Liver (tissue), 9 donors: ENCODE results near the gene PRND. TPM values are rescaled to one million over a fixed set of nuclear protein-coding genes. Genes with fewer than 3 reads are reported as not detected.

Experiments used
- DNase-seq: peaks from one replicate; pipeline ENCODE4 v3.0.0-alpha.2; 2017; ENCODE audit warnings: low spot score
- H3K27ac ChIP-seq, 2 donors: one replicate each; pipeline ENCODE4 v1.7.0; 2013; ENCODE audit warnings: inconsistent platforms in 2 of 2, low read length in 2 of 2, control low read depth in 1 of 2, low read depth in 1 of 2, mild to moderate bottlenecking in 1 of 2
- H3K27me3 ChIP-seq, 4 donors: one replicate each; pipeline versions ENCODE4 v1.6.1 to v1.7.0; 2013; ENCODE audit warnings: low read length in 3 of 4, inconsistent platforms in 1 of 4, mild to moderate bottlenecking in 1 of 4, moderate library complexity in 1 of 4; ENCODE audit not compliant: control insufficient read depth in 4 of 4, insufficient read depth in 4 of 4
- H3K36me3 ChIP-seq, 4 donors: one replicate each; pipeline versions ENCODE4 v1.6.1 to v1.7.0; 2013; ENCODE audit warnings: low read length in 3 of 4, mild to moderate bottlenecking in 3 of 4, low read depth in 1 of 4, moderate library complexity in 1 of 4; ENCODE audit not compliant: control insufficient read depth in 4 of 4, insufficient read depth in 3 of 4
- H3K4me1 ChIP-seq, 4 donors: one replicate each; pipeline versions ENCODE4 v1.6.1 to v1.7.0; 2013; ENCODE audit warnings: low read length in 3 of 4, mild to moderate bottlenecking in 3 of 4, moderate library complexity in 1 of 4; ENCODE audit not compliant: control insufficient read depth in 4 of 4, insufficient read depth in 4 of 4
- H3K4me3 ChIP-seq, 3 donors: one replicate each; pipeline versions ENCODE4 v1.6.1 to v1.7.0; 2013; ENCODE audit warnings: low read length in 3 of 3, control low read depth in 1 of 3, low read depth in 1 of 3, mild to moderate bottlenecking in 1 of 3
- H3K9ac ChIP-seq, 2 donors: one replicate each; pipeline ENCODE4 v1.7.0; 2013; ENCODE audit warnings: low read length in 2 of 2, mild to moderate bottlenecking in 2 of 2, moderate library complexity in 2 of 2, control low read depth in 1 of 2, low read depth in 1 of 2
- H3K9me3 ChIP-seq, 4 donors: one replicate each; pipeline versions ENCODE4 v1.6.1 to v1.7.0; 2013; ENCODE audit warnings: low read length in 3 of 4; ENCODE audit not compliant: control insufficient read depth in 4 of 4
- ATF3 ChIP-seq: IDR thresholded peaks from 2 replicates; pipeline ENCODE4 v1.6.1; 2016; ENCODE audit warnings: antibody characterized with exemption
- CTCF ChIP-seq: fragments of 150-350 bp; IDR thresholded peaks from 2 replicates; pipeline ENCODE4 v1.5.1; 2017; ENCODE audit warnings: improper control_type of control experiment, low read depth, low read length; ENCODE audit not compliant: missing input control
- EGR1 ChIP-seq, 2 donors: IDR thresholded peaks; 2 replicates each; pipeline ENCODE4 v1.6.1; 2016 to 2018; ENCODE audit warnings: antibody characterized with exemption in 2 of 2, low read depth in 2 of 2
- FOXA1 ChIP-seq: IDR thresholded peaks from 2 replicates; pipeline ENCODE4 v1.6.1; 2016; ENCODE audit warnings: antibody characterized with exemption
- FOXA2 ChIP-seq: IDR thresholded peaks from 2 replicates; pipeline ENCODE4 v1.6.1; 2016; ENCODE audit warnings: antibody characterized with exemption
- GABPA ChIP-seq, 2 donors: IDR thresholded peaks in 1 of 2; conservative IDR thresholded peaks in 1 of 2; 2 replicates each; pipeline ENCODE4 v1.6.1; 2016; ENCODE audit warnings: antibody characterized with exemption in 2 of 2, mild to moderate bottlenecking in 1 of 2, moderate library complexity in 1 of 2
- HNF4A ChIP-seq, 2 donors: conservative IDR thresholded peaks; 2 replicates each; pipeline ENCODE4 v1.6.1; 2016; ENCODE audit warnings: antibody characterized with exemption in 2 of 2, mild to moderate bottlenecking in 2 of 2
- HNF4G ChIP-seq: IDR thresholded peaks from 2 replicates; pipeline ENCODE4 v1.6.1; 2016; ENCODE audit warnings: antibody characterized with exemption
- NR2F2 ChIP-seq: IDR thresholded peaks from 2 replicates; pipeline ENCODE4 v1.6.1; 2016; ENCODE audit warnings: antibody characterized with exemption
- RAD21 ChIP-seq, 2 donors: IDR thresholded peaks; 2 replicates each; pipeline ENCODE4 v1.6.1; 2016; ENCODE audit warnings: antibody characterized with exemption in 2 of 2, mild to moderate bottlenecking in 2 of 2
- REST ChIP-seq: IDR thresholded peaks from 2 replicates; pipeline ENCODE4 v1.6.1; 2016; ENCODE audit warnings: antibody characterized with exemption, mild to moderate bottlenecking
- RXRA ChIP-seq, 2 donors: IDR thresholded peaks; 2 replicates each; pipeline ENCODE4 v1.6.1; 2017 to 2018; ENCODE audit warnings: antibody characterized with exemption in 2 of 2, mild to moderate bottlenecking in 1 of 2
- SP1 ChIP-seq: IDR thresholded peaks from 2 replicates; pipeline ENCODE4 v1.6.1; 2018; ENCODE audit warnings: antibody characterized with exemption, mild to moderate bottlenecking
- TAF1 ChIP-seq: conservative IDR thresholded peaks from 2 replicates; pipeline ENCODE4 v1.6.1; 2016; ENCODE audit warnings: antibody characterized with exemption, mild to moderate bottlenecking
- YY1 ChIP-seq: IDR thresholded peaks from 2 replicates; pipeline ENCODE4 v1.6.1; 2016; ENCODE audit warnings: antibody characterized with exemption, mild to moderate bottlenecking
- WGBS: extraction: QIAGEN DNeasy Blood & Tissue Kit; methylation state at CpG from one replicate; pipeline ENCODE4 v1.1.7; 2013; 5-methylcytosine and 5-hydroxymethylcytosine counted together
- polyA plus RNA-seq, 2 donors: library from polyadenylated mRNA; stranded (reverse) in 1 of 2; unstranded in 1 of 2; fragments of 200-250 nt in 1 of 2; fragments of >200 nt in 1 of 2; fragmentation: Nextera tagmentation in 1 of 2; extraction: Ambion mirVana in 1 of 2; gene quantifications; one replicate each; pipeline versions ENCODE4 v1.2.1 to v1.2.3, GENCODE V29; 2013 to 2015
- total RNA-seq, 2 donors: library from RNA; depleted of rRNA; stranded (reverse); fragments of >200 nt; gene quantifications; one replicate each; pipeline ENCODE4 v1.2.3, GENCODE V29; 2014
- donor health status: healthy.
- donor health status: healthy.
- donor health status: healthy.
- donor health status: healthy.
- donor health status: healthy.

Gene PRND
- total and polyA plus RNA-seq, 4 donors = 0.23 TPM; not detected in 3

GRCh38 chr20:4689220-4689619, 32.5 kb upstream of the PRND start:
- Histone ChIP-seq H3K27ac (no peak overlapping the region), H3K4me3 (no peak overlapping the region), H3K4me1 (peaks cover 0 to 10% (median 2%) of the 10 kb centered on the region in 4 donors), H3K36me3 (no peaks in the 10 kb centered on the region), H3K9me3 (no peaks in the 10 kb centered on the region), H3K27me3 (no peaks in the 10 kb centered on the region), H3K9ac (no peak overlapping the region)
- DNase-seq = no peak
- TF ChIP-seq FOXA2 (no peak), CTCF (no peak), FOXA1 (no peak), REST (no peak), ATF3 (peak; percentile 10), TAF1 (no peak), HNF4A (conservative IDR thresholded peaks at IDR 0.05) (no peak), RXRA (IDR thresholded peaks at IDR 0.05) (no peak)
- 69% methylated on average over 2 of the region's 2 CpGs for WGBS

- WGBS = 54% methylated on average over 2 of the region's 2 CpGs
- Histone ChIP-seq H3K4me3 (no peak overlapping the region), H3K27ac (no peak overlapping the region), H3K4me1 (peaks cover 0 to 4% (median 2%) of the 10 kb centered on the region in 4 donors), H3K27me3 (no peaks in the 10 kb centered on the region), H3K9me3 (no peaks in the 10 kb centered on the region), H3K36me3 (no peaks in the 10 kb centered on the region), H3K9ac (no peak overlapping the region)
- TF ChIP-seq EGR1 (IDR thresholded peaks at IDR 0.05; ENCODE audit: low read depth in 2 of 2) (no peak), YY1 (no peak), HNF4G (no peak), GABPA (IDR thresholded peaks at IDR 0.05 in 1 of 2, conservative IDR thresholded peaks at IDR 0.05 in 1 of 2) (no peak), SP1 (no peak), ATF3 (no peak), RAD21 (IDR thresholded peaks at IDR 0.05) (no peak), HNF4A (conservative IDR thresholded peaks at IDR 0.05) (no peak), CTCF (no peak), NR2F2 (no peak), FOXA1 (no peak), RXRA (IDR thresholded peaks at IDR 0.05) (no peak), TAF1 (no peak)
- no peak for DNase-seq
Measured at GRCh38 chr20:4691753-4692152, 30.0 kb upstream of the PRND start.
